Osteoblast (primary cell): ENCODE data around the gene NOPCHAP1. TPM values are rescaled to one million over a fixed set of nuclear protein-coding genes. Genes with fewer than 3 reads are reported as not detected.

Experiments
- DNase-seq: peaks from one replicate; pipeline ENCODE4 v3.0.0; 2011; ENCODE audit warnings: low spot score, mixed read lengths; ENCODE audit not compliant: insufficient read length; ENCODE audit errors: missing footprints
- H2AFZ ChIP-seq: 2 replicates; pipeline ENCODE4 v1.6.0; 2011; ENCODE audit warnings: mild to moderate bottlenecking, low read length
- H3K27ac ChIP-seq: 2 replicates; pipeline ENCODE4 v1.5.1; 2011; ENCODE audit warnings: mild to moderate bottlenecking, low read depth, low read length, moderate library complexity
- H3K27me3 ChIP-seq: 2 replicates; pipeline ENCODE4 v1.6.0; 2012; ENCODE audit warnings: mild to moderate bottlenecking, control low read depth, inconsistent platforms, low read length, moderate library complexity; ENCODE audit not compliant: insufficient read depth
- H3K36me3 ChIP-seq: 2 replicates; pipeline ENCODE4 v1.5.1; 2011; ENCODE audit warnings: mild to moderate bottlenecking, low read length, control low read depth, moderate library complexity; ENCODE audit not compliant: insufficient read depth
- H3K4me1 ChIP-seq: 2 replicates; pipeline ENCODE4 v1.5.1; 2011; ENCODE audit warnings: mild to moderate bottlenecking, low read length, control low read depth, moderate library complexity; ENCODE audit not compliant: insufficient read depth
- H3K4me2 ChIP-seq: 2 replicates; pipeline ENCODE4 v1.6.0; 2011; ENCODE audit warnings: mild to moderate bottlenecking, low read length; ENCODE audit not compliant: insufficient read depth
- H3K4me3 ChIP-seq: fragments of 200-600 bp; sonication (generic); 3 replicates; pipeline ENCODE4 v1.5.1; 2012; ENCODE audit warnings: mild to moderate bottlenecking, low read length, inconsistent platforms; ENCODE audit not compliant: insufficient read depth
- H3K79me2 ChIP-seq: 2 replicates; pipeline ENCODE4 v1.6.0; 2012; ENCODE audit warnings: mild to moderate bottlenecking, low read length, control low read depth, inconsistent platforms; ENCODE audit not compliant: insufficient read depth
- H3K9me3 ChIP-seq: 2 replicates; pipeline ENCODE4 v1.5.1; 2011; ENCODE audit warnings: low read depth, low read length, control low read depth
- H4K20me1 ChIP-seq: 2 replicates; pipeline ENCODE4 v1.6.0; 2012; ENCODE audit warnings: mild to moderate bottlenecking, low read length, control low read depth; ENCODE audit not compliant: insufficient read depth
- CTCF ChIP-seq: IDR thresholded peaks from 2 replicates; pipeline ENCODE4 v1.5.1; 2011; ENCODE audit warnings: mild to moderate bottlenecking, low read depth, low read length, moderate library complexity; ENCODE audit errors: extremely low read depth
- total RNA-seq: library from RNA; depleted of rRNA; stranded (reverse); fragments of >200 nt; gene quantifications from 2 replicates; pipeline ENCODE4 v1.2.3, GENCODE V29; 2012

The NOPCHAP1 gene
- total RNA-seq, 1 donor, result 4.3 TPM

DNA sequence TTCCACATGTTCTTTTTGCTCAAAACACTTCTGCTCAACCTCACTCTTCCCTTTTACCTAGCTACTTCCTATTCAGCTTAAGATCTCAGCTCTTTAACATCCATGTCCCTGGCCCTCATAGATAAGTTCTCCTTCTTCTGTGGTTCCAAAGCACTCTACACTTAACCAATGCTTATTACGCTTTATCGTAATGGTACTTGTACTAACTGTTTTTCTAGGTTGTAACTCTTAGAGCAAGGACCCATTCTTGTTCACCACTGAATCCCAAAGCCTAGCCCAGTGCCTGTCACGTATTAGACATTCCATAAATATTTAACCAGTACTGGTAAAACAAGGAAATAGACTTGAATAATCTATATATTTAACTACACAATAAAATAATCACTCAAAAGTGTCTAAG, 33.3 kb upstream of the NOPCHAP1 start:
- no peaks in the 10 kb centered on the region for H3K79me2 ChIP-seq
- peaks cover 20% of the 10 kb centered on the region for H4K20me1 ChIP-seq
- H3K36me3 ChIP-seq, result no peaks in the 10 kb centered on the region
- no peak overlapping the region for H3K4me2 ChIP-seq
- H3K9me3 ChIP-seq, result no peaks in the 10 kb centered on the region
- H3K27ac ChIP-seq, result no peak overlapping the region
- DNase-seq, result no peak
- no peak for TF ChIP-seq CTCF
- no peak overlapping the region for H2AFZ ChIP-seq
- no peak overlapping the region for H3K4me3 ChIP-seq
- H3K4me1 ChIP-seq, result peaks cover 16% of the 10 kb centered on the region
- H3K27me3 ChIP-seq, result no peaks in the 10 kb centered on the region

GRCh38 chr12:104953323-104953722, 32.8 kb upstream of the NOPCHAP1 start:
- no peaks in the 10 kb centered on the region for H3K27me3 ChIP-seq
- no peak for TF ChIP-seq CTCF
- no peaks in the 10 kb centered on the region for H3K36me3 ChIP-seq
- H3K79me2 ChIP-seq, result no peaks in the 10 kb centered on the region
- H2AFZ ChIP-seq, result no peak overlapping the region
- no peaks in the 10 kb centered on the region for H3K9me3 ChIP-seq
- DNase-seq, result no peak
- peaks cover 16% of the 10 kb centered on the region for H3K4me1 ChIP-seq
- H3K4me3 ChIP-seq, result no peak overlapping the region
- no peak overlapping the region for H3K4me2 ChIP-seq
- H4K20me1 ChIP-seq, result peaks cover 20% of the 10 kb centered on the region
- no peak overlapping the region for H3K27ac ChIP-seq

- no peaks in the 10 kb centered on the region for H3K9me3 ChIP-seq
- no peaks in the 10 kb centered on the region for H3K27me3 ChIP-seq
- no peak overlapping the region for H3K4me3 ChIP-seq
- H2AFZ ChIP-seq, result no peak overlapping the region
- H3K79me2 ChIP-seq, result no peaks in the 10 kb centered on the region
- peaks cover 20% of the 10 kb centered on the region for H4K20me1 ChIP-seq
- H3K4me1 ChIP-seq, result peaks cover 35% of the 10 kb centered on the region
- no peaks in the 10 kb centered on the region for H3K36me3 ChIP-seq
- no peak overlapping the region for H3K4me2 ChIP-seq
- TF ChIP-seq CTCF, result no peak
- no peak overlapping the region for H3K27ac ChIP-seq
- no peak for DNase-seq
Measured at GRCh38 chr12:104955703-104956102, 30.4 kb upstream of the NOPCHAP1 start.

DNA sequence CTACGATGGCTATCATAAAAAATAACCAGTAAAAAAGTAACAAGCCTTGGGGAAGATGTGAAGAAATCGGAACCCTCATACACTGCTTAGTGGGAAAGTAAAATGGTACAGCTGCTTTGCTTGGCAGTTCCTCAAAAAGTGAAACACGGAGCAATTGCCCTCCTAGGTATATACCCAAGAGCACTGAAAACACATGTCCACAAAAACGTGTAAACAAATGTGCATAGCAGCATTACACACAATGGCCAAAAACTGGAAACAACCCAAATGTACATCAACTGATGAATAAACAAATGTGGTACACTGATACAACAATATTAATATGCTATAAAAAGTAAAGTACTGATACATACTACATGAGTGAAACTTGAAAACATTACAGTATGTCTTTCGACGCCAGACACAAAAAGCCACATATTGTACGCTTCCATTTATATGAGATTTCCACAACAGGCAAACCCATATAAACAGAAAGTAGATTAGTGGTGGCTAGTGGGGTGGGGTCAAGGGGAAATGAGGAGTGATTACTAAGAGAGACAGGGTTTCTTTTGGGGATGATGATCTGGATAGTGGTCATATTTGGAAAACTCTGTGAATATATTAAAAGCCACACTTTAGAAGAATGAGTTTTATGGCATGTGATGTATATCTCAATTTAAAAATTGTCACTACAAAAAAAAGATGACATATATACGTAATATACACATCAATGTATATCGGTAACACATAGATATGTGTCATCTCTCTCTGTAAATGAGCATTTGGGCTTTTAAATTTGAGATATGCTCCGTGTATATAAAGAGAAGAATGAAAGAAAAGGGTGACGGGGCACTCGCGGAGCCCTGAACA, 29.0 kb upstream of the NOPCHAP1 start:
- no peak overlapping the region for H3K27ac ChIP-seq
- no peaks in the 10 kb centered on the region for H3K9me3 ChIP-seq
- peak overlapping the region; percentile 91 for H2AFZ ChIP-seq
- H4K20me1 ChIP-seq, result peaks cover 20% of the 10 kb centered on the region
- H3K79me2 ChIP-seq, result no peaks in the 10 kb centered on the region
- H3K27me3 ChIP-seq, result no peaks in the 10 kb centered on the region
- peaks cover 28% of the 10 kb centered on the region for H3K4me1 ChIP-seq
- H3K4me3 ChIP-seq, result peak overlapping the region; percentile 89
- TF ChIP-seq CTCF, result no peak
- DNase-seq, result peak; percentile 46
- H3K4me2 ChIP-seq, result peak overlapping the region; percentile 93
- H3K36me3 ChIP-seq, result no peaks in the 10 kb centered on the region
